Measurements from ENCODE around the gene TEX264.

DNA sequence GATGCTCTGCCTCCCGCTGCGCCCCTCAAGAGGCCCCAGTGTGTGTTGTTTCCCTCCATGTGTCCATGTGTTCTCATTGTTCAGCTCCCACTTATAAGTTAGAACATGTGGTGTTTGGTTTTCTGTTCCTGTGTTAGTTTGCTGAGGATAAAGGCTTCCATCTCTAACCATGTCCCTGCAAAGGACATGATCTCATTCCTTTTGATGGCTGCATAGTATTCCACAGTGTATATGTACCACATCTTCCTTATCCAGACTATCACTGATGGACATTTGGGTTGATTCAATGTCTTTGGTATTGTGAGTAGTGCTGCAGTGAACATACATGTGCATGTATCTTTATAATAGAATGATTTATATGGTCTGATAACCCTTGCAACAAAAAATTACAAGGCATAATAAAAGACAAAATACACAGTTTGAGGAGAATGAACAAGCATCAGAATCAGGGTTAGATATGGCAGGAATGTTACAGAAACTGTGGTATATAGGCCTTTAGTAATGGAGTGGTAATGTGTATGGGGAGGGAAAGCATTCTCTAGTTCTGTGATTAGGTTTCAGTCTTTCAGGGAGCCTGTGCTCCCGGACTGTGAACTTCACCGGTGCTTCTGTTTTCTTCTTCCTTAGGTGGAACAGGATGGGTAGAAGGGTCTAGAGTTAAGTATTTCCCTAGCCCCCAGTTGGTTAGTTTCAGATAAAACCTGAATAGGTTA lies 63.0 kb downstream of the TEX264 start:
- TF ChIP-seq, protein P1, sequence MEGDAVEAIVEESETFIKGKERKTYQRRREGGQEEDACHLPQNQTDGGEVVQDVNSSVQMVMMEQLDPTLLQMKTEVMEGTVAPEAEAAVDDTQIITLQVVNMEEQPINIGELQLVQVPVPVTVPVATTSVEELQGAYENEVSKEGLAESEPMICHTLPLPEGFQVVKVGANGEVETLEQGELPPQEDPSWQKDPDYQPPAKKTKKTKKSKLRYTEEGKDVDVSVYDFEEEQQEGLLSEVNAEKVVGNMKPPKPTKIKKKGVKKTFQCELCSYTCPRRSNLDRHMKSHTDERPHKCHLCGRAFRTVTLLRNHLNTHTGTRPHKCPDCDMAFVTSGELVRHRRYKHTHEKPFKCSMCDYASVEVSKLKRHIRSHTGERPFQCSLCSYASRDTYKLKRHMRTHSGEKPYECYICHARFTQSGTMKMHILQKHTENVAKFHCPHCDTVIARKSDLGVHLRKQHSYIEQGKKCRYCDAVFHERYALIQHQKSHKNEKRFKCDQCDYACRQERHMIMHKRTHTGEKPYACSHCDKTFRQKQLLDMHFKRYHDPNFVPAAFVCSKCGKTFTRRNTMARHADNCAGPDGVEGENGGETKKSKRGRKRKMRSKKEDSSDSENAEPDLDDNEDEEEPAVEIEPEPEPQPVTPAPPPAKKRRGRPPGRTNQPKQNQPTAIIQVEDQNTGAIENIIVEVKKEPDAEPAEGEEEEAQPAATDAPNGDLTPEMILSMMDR (IDR thresholded peaks at IDR 0.05) = no peak
- no peak for TF ChIP-seq EP300 (IDR thresholded peaks at IDR 0.05; ENCODE audit: low read depth)
- no peak for TF ChIP-seq POLR2A (IDR thresholded peaks at IDR 0.05)
- no peak for TF ChIP-seq POLR2AphosphoS5 (IDR thresholded peaks at IDR 0.05)
